ENCODE measurements around the gene ENDOV.

ENDOV gene

GRCh38 chr17:80379348-80379747 lies 35.6 kb upstream of the ENDOV start:
- Histone ChIP-seq H3K27me3 (ENCODE audit: control insufficient read depth in 1 of 2, insufficient read depth in 2 of 2, low read length in 2 of 2) (no peaks in the 10 kb centered on the region), H3K4me3 (ENCODE audit: low read length in 2 of 2) (no peak overlapping the region), H3K9me3 (ENCODE audit: control insufficient read depth in 2 of 2, low read length in 2 of 2) (no peaks in the 10 kb centered on the region), H3K4me1 (ENCODE audit: control insufficient read depth, insufficient read depth, low read length) (no peaks in the 10 kb centered on the region), H3K9ac (ENCODE audit: low read length in 2 of 2) (no peak overlapping the region), H3K27ac (ENCODE audit: low read length) (no peak overlapping the region), H3K36me3 (ENCODE audit: control insufficient read depth in 2 of 2, insufficient read depth in 2 of 2, low read length in 2 of 2) (peaks cover 64 to 86% of the 10 kb centered on the region in 2 donors)

DNA sequence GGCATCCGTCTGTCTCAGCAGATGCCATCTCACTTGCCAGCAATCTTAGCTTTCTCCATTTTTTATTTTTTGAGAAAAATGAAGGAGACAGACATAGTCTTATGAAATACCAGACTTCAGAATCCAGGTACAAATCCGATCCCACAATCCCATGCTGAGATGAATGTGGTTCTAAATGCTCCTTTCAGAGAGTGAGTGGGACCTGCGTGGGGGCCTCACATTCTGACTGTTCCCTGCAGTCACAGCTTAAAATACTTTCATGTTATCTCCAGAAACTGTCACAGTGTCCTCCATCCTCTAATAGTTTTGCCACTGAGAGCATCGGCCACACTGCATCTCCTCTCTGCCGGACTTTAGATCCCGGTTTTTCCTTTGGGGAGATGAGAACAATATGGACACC lies 34.9 kb upstream of the ENDOV start:
- H3K27me3 ChIP-seq (ENCODE audit: control insufficient read depth in 1 of 2, insufficient read depth in 2 of 2, low read length in 2 of 2), result no peaks in the 10 kb centered on the region
- no peak overlapping the region for H3K9ac ChIP-seq (ENCODE audit: low read length in 2 of 2)
- no peak overlapping the region for H3K4me3 ChIP-seq (ENCODE audit: low read length in 2 of 2)
- no peaks in the 10 kb centered on the region for H3K4me1 ChIP-seq (ENCODE audit: control insufficient read depth, insufficient read depth, low read length)
- H3K36me3 ChIP-seq (ENCODE audit: control insufficient read depth in 2 of 2, insufficient read depth in 2 of 2, low read length in 2 of 2), result peaks cover 65 to 87% of the 10 kb centered on the region in 2 donors
- no peak overlapping the region for H3K27ac ChIP-seq (ENCODE audit: low read length)
- no peaks in the 10 kb centered on the region for H3K9me3 ChIP-seq (ENCODE audit: control insufficient read depth in 2 of 2, low read length in 2 of 2)

- Histone ChIP-seq H3K4me1 (ENCODE audit: control insufficient read depth, insufficient read depth, low read length) (no peaks in the 10 kb centered on the region), H3K4me3 (ENCODE audit: low read length in 2 of 2) (no peak overlapping the region), H3K27me3 (ENCODE audit: control insufficient read depth in 1 of 2, insufficient read depth in 2 of 2, low read length in 2 of 2) (no peaks in the 10 kb centered on the region), H3K36me3 (ENCODE audit: control insufficient read depth in 2 of 2, insufficient read depth in 2 of 2, low read length in 2 of 2) (peaks cover 68 to 89% of the 10 kb centered on the region in 2 donors), H3K27ac (ENCODE audit: low read length) (no peak overlapping the region), H3K9ac (ENCODE audit: low read length in 2 of 2) (no peak overlapping the region), H3K9me3 (ENCODE audit: control insufficient read depth in 2 of 2, low read length in 2 of 2) (no peaks in the 10 kb centered on the region)
Measured at GRCh38 chr17:80380555-80381002, 34.4 kb upstream of the ENDOV start.

- H3K36me3 ChIP-seq (ENCODE audit: control insufficient read depth in 2 of 2, insufficient read depth in 2 of 2, low read length in 2 of 2), result peaks cover 66 to 88% of the 10 kb centered on the region in 2 donors
- H3K9me3 ChIP-seq (ENCODE audit: control insufficient read depth in 2 of 2, low read length in 2 of 2), result no peaks in the 10 kb centered on the region
- H3K4me1 ChIP-seq (ENCODE audit: control insufficient read depth, insufficient read depth, low read length), result no peaks in the 10 kb centered on the region
- H3K27me3 ChIP-seq (ENCODE audit: control insufficient read depth in 1 of 2, insufficient read depth in 2 of 2, low read length in 2 of 2), result no peaks in the 10 kb centered on the region
- H3K4me3 ChIP-seq (ENCODE audit: low read length in 2 of 2), result no peak overlapping the region
- H3K27ac ChIP-seq (ENCODE audit: low read length), result no peak overlapping the region
- no peak overlapping the region for H3K9ac ChIP-seq (ENCODE audit: low read length in 2 of 2)
Measured at GRCh38 chr17:80381416-80381923, 33.5 kb upstream of the ENDOV start.

DNA sequence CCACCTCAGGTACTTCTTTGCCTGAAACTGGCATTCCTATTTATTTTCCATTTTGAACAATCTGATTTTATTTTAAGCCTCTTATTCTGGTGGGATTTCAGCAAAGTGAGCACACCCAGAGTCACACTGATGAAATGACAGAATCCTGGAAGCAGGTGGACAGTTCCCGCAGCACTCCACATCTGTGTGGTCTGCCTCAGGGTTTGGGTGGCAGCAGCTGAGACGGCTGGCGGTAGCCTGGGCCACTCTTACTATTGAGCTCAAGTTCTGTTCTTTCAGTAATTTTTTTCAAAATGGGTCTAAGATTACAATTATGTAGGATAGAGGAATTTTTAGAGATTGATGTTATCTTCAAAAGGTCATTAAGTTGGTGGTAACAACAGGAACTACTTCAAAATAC lies 32.5 kb upstream of the ENDOV start:
- peaks cover 64 to 88% of the 10 kb centered on the region in 2 donors for H3K36me3 ChIP-seq (ENCODE audit: control insufficient read depth in 2 of 2, insufficient read depth in 2 of 2, low read length in 2 of 2)

GRCh38 chr17:80382956-80383355 lies 32.0 kb upstream of the ENDOV start:
- Histone ChIP-seq H3K36me3 (ENCODE audit: control insufficient read depth in 2 of 2, insufficient read depth in 2 of 2, low read length in 2 of 2) (peaks cover 62 to 85% of the 10 kb centered on the region in 2 donors), H3K4me1 (ENCODE audit: control insufficient read depth, insufficient read depth, low read length) (no peaks in the 10 kb centered on the region), H3K9ac (ENCODE audit: low read length in 2 of 2) (no peak overlapping the region), H3K27me3 (ENCODE audit: control insufficient read depth in 1 of 2, insufficient read depth in 2 of 2, low read length in 2 of 2) (no peaks in the 10 kb centered on the region), H3K27ac (ENCODE audit: low read length) (no peak overlapping the region), H3K4me3 (ENCODE audit: low read length in 2 of 2) (no peak overlapping the region), H3K9me3 (ENCODE audit: control insufficient read depth in 2 of 2, low read length in 2 of 2) (no peaks in the 10 kb centered on the region)

More for the DNA sequence above, 32.5 kb upstream of the ENDOV start:
- no peak overlapping the region for H3K9ac ChIP-seq (ENCODE audit: low read length in 2 of 2)
- no peak overlapping the region for H3K27ac ChIP-seq (ENCODE audit: low read length)
- H3K4me3 ChIP-seq (ENCODE audit: low read length in 2 of 2), result no peak overlapping the region
- H3K9me3 ChIP-seq (ENCODE audit: control insufficient read depth in 2 of 2, low read length in 2 of 2), result no peaks in the 10 kb centered on the region
- no peaks in the 10 kb centered on the region for H3K4me1 ChIP-seq (ENCODE audit: control insufficient read depth, insufficient read depth, low read length)
- H3K27me3 ChIP-seq (ENCODE audit: control insufficient read depth in 1 of 2, insufficient read depth in 2 of 2, low read length in 2 of 2), result no peaks in the 10 kb centered on the region

- Histone ChIP-seq H3K4me1 (ENCODE audit: control insufficient read depth, insufficient read depth, low read length) (no peaks in the 10 kb centered on the region), H3K4me3 (ENCODE audit: low read length in 2 of 2) (no peak overlapping the region), H3K9me3 (ENCODE audit: control insufficient read depth in 2 of 2, low read length in 2 of 2) (no peaks in the 10 kb centered on the region), H3K27ac (ENCODE audit: low read length) (no peak overlapping the region), H3K27me3 (ENCODE audit: control insufficient read depth in 1 of 2, insufficient read depth in 2 of 2, low read length in 2 of 2) (no peaks in the 10 kb centered on the region), H3K9ac (ENCODE audit: low read length in 2 of 2) (no peak overlapping the region), H3K36me3 (ENCODE audit: control insufficient read depth in 2 of 2, insufficient read depth in 2 of 2, low read length in 2 of 2) (peaks cover 70 to 86% of the 10 kb centered on the region in 2 donors)
Measured at GRCh38 chr17:80384078-80384960, 30.6 kb upstream of the ENDOV start.

DNA sequence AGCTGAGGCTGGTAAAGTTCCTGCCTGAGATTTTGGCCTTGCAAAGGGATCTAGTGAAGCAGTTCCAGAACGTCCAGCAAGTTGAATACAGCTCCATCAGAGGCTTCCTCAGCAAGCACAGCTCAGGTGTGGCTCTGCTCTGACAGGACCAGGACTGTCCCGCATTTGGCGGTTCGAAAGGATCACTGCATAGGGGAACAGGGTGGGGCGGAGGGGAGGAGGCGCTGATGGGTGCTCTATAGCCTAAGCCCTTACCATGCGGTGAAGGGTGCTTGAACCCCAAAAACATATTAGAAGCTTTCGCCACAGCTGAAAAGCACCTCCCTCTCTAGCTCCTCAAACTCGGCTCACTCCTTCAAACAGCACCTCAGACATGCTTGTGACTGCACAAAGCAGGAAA lies 29.9 kb upstream of the ENDOV start:
- Histone ChIP-seq H3K9ac (ENCODE audit: low read length in 2 of 2) (no peak overlapping the region), H3K4me1 (ENCODE audit: control insufficient read depth, insufficient read depth, low read length) (no peaks in the 10 kb centered on the region), H3K27me3 (ENCODE audit: control insufficient read depth in 1 of 2, insufficient read depth in 2 of 2, low read length in 2 of 2) (no peaks in the 10 kb centered on the region), H3K9me3 (ENCODE audit: control insufficient read depth in 2 of 2, low read length in 2 of 2) (no peaks in the 10 kb centered on the region), H3K27ac (ENCODE audit: low read length) (no peak overlapping the region), H3K36me3 (ENCODE audit: control insufficient read depth in 2 of 2, insufficient read depth in 2 of 2, low read length in 2 of 2) (peaks cover 70 to 86% of the 10 kb centered on the region in 2 donors), H3K4me3 (ENCODE audit: low read length in 2 of 2) (no peak overlapping the region)

- Histone ChIP-seq H3K27ac (ENCODE audit: low read length) (no peak overlapping the region), H3K4me1 (ENCODE audit: control insufficient read depth, insufficient read depth, low read length) (no peaks in the 10 kb centered on the region), H3K36me3 (ENCODE audit: control insufficient read depth in 2 of 2, insufficient read depth in 2 of 2, low read length in 2 of 2) (peaks cover 66 to 77% of the 10 kb centered on the region in 2 donors), H3K9me3 (ENCODE audit: control insufficient read depth in 2 of 2, low read length in 2 of 2) (no peaks in the 10 kb centered on the region), H3K27me3 (ENCODE audit: control insufficient read depth in 1 of 2, insufficient read depth in 2 of 2, low read length in 2 of 2) (no peaks in the 10 kb centered on the region), H3K4me3 (ENCODE audit: low read length in 2 of 2) (no peak overlapping the region), H3K9ac (ENCODE audit: low read length in 2 of 2) (no peak overlapping the region)
Measured at GRCh38 chr17:80386341-80386740, 28.6 kb upstream of the ENDOV start.

DNA sequence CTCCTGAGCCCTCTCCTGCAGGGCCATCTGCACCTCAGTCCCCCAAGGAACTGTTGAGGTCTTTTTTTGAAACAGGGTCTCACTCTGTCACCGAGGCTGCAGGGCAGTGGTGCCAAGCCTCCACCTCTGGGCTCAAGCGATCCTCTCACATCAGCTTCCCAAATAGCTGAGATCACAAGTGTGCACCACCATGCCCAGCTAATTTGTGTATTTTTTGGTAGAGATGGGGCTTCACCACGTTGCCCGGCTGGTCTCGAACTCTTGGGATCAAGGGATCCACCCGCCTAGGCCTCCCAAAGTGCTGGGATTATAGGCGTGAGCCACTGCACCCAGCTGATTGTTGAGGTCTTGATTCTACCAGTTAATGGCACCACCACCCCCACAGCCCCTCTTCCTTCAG lies 27.9 kb upstream of the ENDOV start:
- H3K9me3 ChIP-seq (ENCODE audit: control insufficient read depth in 2 of 2, low read length in 2 of 2), result no peaks in the 10 kb centered on the region
- no peak overlapping the region for H3K27ac ChIP-seq (ENCODE audit: low read length)
- H3K36me3 ChIP-seq (ENCODE audit: control insufficient read depth in 2 of 2, insufficient read depth in 2 of 2, low read length in 2 of 2), result peaks cover 67 to 72% of the 10 kb centered on the region in 2 donors
- H3K4me1 ChIP-seq (ENCODE audit: control insufficient read depth, insufficient read depth, low read length), result no peaks in the 10 kb centered on the region
- H3K27me3 ChIP-seq (ENCODE audit: control insufficient read depth in 1 of 2, insufficient read depth in 2 of 2, low read length in 2 of 2), result no peaks in the 10 kb centered on the region
- H3K4me3 ChIP-seq (ENCODE audit: low read length in 2 of 2), result no peak overlapping the region
- no peak overlapping the region for H3K9ac ChIP-seq (ENCODE audit: low read length in 2 of 2)

DNA sequence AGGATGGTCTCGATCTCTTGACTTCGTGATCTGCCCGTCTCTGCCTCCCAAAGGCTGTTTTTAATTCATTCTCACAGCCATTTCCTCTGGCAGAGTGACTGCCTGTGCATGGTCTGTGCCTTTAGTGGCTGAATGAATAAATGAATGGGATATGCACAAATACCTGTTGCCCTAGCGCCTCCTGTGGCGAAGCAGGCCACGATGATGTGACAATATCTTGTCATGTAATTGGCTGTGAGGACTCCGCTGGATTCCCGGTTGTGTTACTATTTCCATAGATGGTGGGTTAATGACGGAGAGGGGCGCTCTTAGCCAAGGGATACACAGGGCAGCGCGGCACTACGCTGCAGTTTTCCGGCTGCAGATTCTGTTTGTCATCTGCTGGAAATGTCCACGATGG lies 26.8 kb upstream of the ENDOV start:
- Histone ChIP-seq H3K9ac (ENCODE audit: low read length in 2 of 2) (no peak overlapping the region), H3K9me3 (ENCODE audit: control insufficient read depth in 2 of 2, low read length in 2 of 2) (no peaks in the 10 kb centered on the region), H3K4me3 (ENCODE audit: low read length in 2 of 2) (no peak overlapping the region), H3K4me1 (ENCODE audit: control insufficient read depth, insufficient read depth, low read length) (no peaks in the 10 kb centered on the region), H3K27me3 (ENCODE audit: control insufficient read depth in 1 of 2, insufficient read depth in 2 of 2, low read length in 2 of 2) (no peaks in the 10 kb centered on the region), H3K27ac (ENCODE audit: low read length) (no peak overlapping the region), H3K36me3 (ENCODE audit: control insufficient read depth in 2 of 2, insufficient read depth in 2 of 2, low read length in 2 of 2) (peaks cover 69 to 70% of the 10 kb centered on the region in 2 donors)

Measured in stomach smooth muscle (tissue), 2 donors.